Measurements from ENCODE around the gene SCAF8. TPM values are rescaled to one million over a fixed set of nuclear protein-coding genes. Genes with fewer than 3 reads are reported as not detected.

The SCAF8 gene
- total RNA-seq, 1 donor from 2014 or later: 17.6 TPM

GRCh38 chr6:154821638-154822037 lies 88.4 kb downstream of the SCAF8 start:
- no peak for DNase-seq (ENCODE audit: low read depth)
- peaks cover 11% of the 10 kb centered on the region for H3K36me3 ChIP-seq (ENCODE audit: control insufficient read depth, insufficient read depth, low read length)
- no peak overlapping the region for H3K4me3 ChIP-seq (ENCODE audit: low read depth, low read length)
- TF ChIP-seq CTCF (IDR thresholded peaks at IDR 0.05; ENCODE audit: insufficient read depth, low read length, severe bottlenecking): no peak
- no peak for FAIRE-seq
- H3K27me3 ChIP-seq (ENCODE audit: control insufficient read depth, insufficient read depth, low read length): no peaks in the 10 kb centered on the region

- Histone ChIP-seq H3K27me3 (ENCODE audit: control insufficient read depth, insufficient read depth, low read length) (no peaks in the 10 kb centered on the region), H3K36me3 (ENCODE audit: control insufficient read depth, insufficient read depth, low read length) (peaks cover 13% of the 10 kb centered on the region), H3K4me3 (ENCODE audit: low read depth, low read length) (no peak overlapping the region)
- no peak for FAIRE-seq
- no peak for TF ChIP-seq CTCF (IDR thresholded peaks at IDR 0.05; ENCODE audit: insufficient read depth, low read length, severe bottlenecking)
- no peak for DNase-seq (ENCODE audit: low read depth)
Observed at GRCh38 chr6:154822947-154823558, 89.8 kb downstream of the SCAF8 start.

- H3K36me3 ChIP-seq (ENCODE audit: control insufficient read depth, insufficient read depth, low read length): peaks cover 13% of the 10 kb centered on the region
- DNase-seq (ENCODE audit: low read depth): no peak
- FAIRE-seq: no peak
- H3K27me3 ChIP-seq (ENCODE audit: control insufficient read depth, insufficient read depth, low read length): no peaks in the 10 kb centered on the region
- H3K4me3 ChIP-seq (ENCODE audit: low read depth, low read length): no peak overlapping the region
- no peak for TF ChIP-seq CTCF (IDR thresholded peaks at IDR 0.05; ENCODE audit: insufficient read depth, low read length, severe bottlenecking)
Observed at GRCh38 chr6:154824076-154824475, 90.9 kb downstream of the SCAF8 start.

- no peaks in the 10 kb centered on the region for H3K27me3 ChIP-seq (ENCODE audit: control insufficient read depth, insufficient read depth, low read length)
- no peak for DNase-seq (ENCODE audit: low read depth)
- peaks cover 5% of the 10 kb centered on the region for H3K36me3 ChIP-seq (ENCODE audit: control insufficient read depth, insufficient read depth, low read length)
- no peak overlapping the region for H3K4me3 ChIP-seq (ENCODE audit: low read depth, low read length)
- TF ChIP-seq CTCF (IDR thresholded peaks at IDR 0.05; ENCODE audit: insufficient read depth, low read length, severe bottlenecking): no peak
- FAIRE-seq: no peak
Observed at GRCh38 chr6:154829970-154830369, 96.8 kb downstream of the SCAF8 start.

GRCh38 chr6:154830771-154831170 lies 97.6 kb downstream of the SCAF8 start:
- FAIRE-seq (no peak), DNase-seq (ENCODE audit: low read depth) (no peak)
- no peak for TF ChIP-seq CTCF (IDR thresholded peaks at IDR 0.05; ENCODE audit: insufficient read depth, low read length, severe bottlenecking)
- Histone ChIP-seq H3K27me3 (ENCODE audit: control insufficient read depth, insufficient read depth, low read length) (no peaks in the 10 kb centered on the region), H3K4me3 (ENCODE audit: low read depth, low read length) (no peak overlapping the region), H3K36me3 (ENCODE audit: control insufficient read depth, insufficient read depth, low read length) (peaks cover 4% of the 10 kb centered on the region)

GRCh38 chr6:154835307-154835706 lies 102.1 kb downstream of the SCAF8 start:
- no peak for DNase-seq (ENCODE audit: low read depth)
- Histone ChIP-seq H3K4me3 (ENCODE audit: low read depth, low read length) (no peak overlapping the region), H3K27me3 (ENCODE audit: control insufficient read depth, insufficient read depth, low read length) (no peaks in the 10 kb centered on the region), H3K36me3 (ENCODE audit: control insufficient read depth, insufficient read depth, low read length) (peaks cover 2% of the 10 kb centered on the region)
- TF ChIP-seq CTCF (IDR thresholded peaks at IDR 0.05; ENCODE audit: insufficient read depth, low read length, severe bottlenecking): no peak
- FAIRE-seq: no peak

All from bronchial epithelial cell (primary cell).